HEK293T (cell line): Measurements from ENCODE around the gene FOXO3.

Experiments used
- CTCF ChIA-PET: fragments of 350-600 bp; formaldehyde crosslinking; extraction: SDS; loops from one replicate; lab custom pipeline; 2021; ENCODE audit warnings: antibody characterized with exemption, inconsistent platforms; lab: Yijun Ruan, JAX
- POLR2A ChIA-PET: fragments of 350-600 bp; formaldehyde crosslinking; extraction: SDS; loops from one replicate; lab custom pipeline; 2020; ENCODE audit warnings: antibody characterized with exemption, inconsistent platforms; lab: Yijun Ruan, JAX
- DNase-seq: peaks from one replicate; pipeline ENCODE4 v3.0.0; 2012; ENCODE audit warnings: mixed read lengths; ENCODE audit errors: extremely low spot score
- ARNT ChIP-seq: fragments of 450-650 bp; IDR thresholded peaks from 2 replicates; pipeline ENCODE4 v1.6.1; 2017; ENCODE audit warnings: mild to moderate bottlenecking
- BHLHE40 ChIP-seq: fragments of 450-650 bp; IDR thresholded peaks from 2 replicates; pipeline ENCODE4 v1.6.1; 2016; ENCODE audit warnings: mild to moderate bottlenecking, moderate library complexity, borderline replicate concordance
- CTBP1 ChIP-seq: fragments of 450-650 bp; IDR thresholded peaks from 2 replicates; pipeline ENCODE4 v1.6.1; 2016; ENCODE audit warnings: borderline replicate concordance
- ELF4 ChIP-seq: fragments of 450-650 bp; IDR thresholded peaks from 2 replicates; pipeline ENCODE4 v1.6.1; 2017; ENCODE audit warnings: antibody characterized with exemption
- FOXA1 ChIP-seq: fragments of 450-650 bp; IDR thresholded peaks from 2 replicates; pipeline ENCODE4 v1.6.1; 2016; ENCODE audit warnings: mild to moderate bottlenecking
- FOXK2 ChIP-seq: fragments of 450-650 bp; IDR thresholded peaks from 2 replicates; pipeline ENCODE4 v1.6.1; 2016; ENCODE audit warnings: mild to moderate bottlenecking
- FOXM1 ChIP-seq: fragments of 450-650 bp; IDR thresholded peaks from 2 replicates; pipeline ENCODE4 v1.6.1; 2017; ENCODE audit warnings: mild to moderate bottlenecking, borderline replicate concordance
- HDGF ChIP-seq: fragments of 450-650 bp; IDR thresholded peaks from 2 replicates; pipeline ENCODE4 v1.6.1; 2017; ENCODE audit warnings: antibody characterized with exemption, borderline replicate concordance
- L3MBTL2 ChIP-seq: fragments of 450-650 bp; conservative IDR thresholded peaks from 2 replicates; pipeline ENCODE4 v1.6.1; 2016; ENCODE audit warnings: mild to moderate bottlenecking
- LEF1 ChIP-seq: fragments of 450-650 bp; IDR thresholded peaks from 2 replicates; pipeline ENCODE4 v1.6.1; 2017; ENCODE audit warnings: mild to moderate bottlenecking, borderline replicate concordance
- NFRKB ChIP-seq: fragments of 450-650 bp; IDR thresholded peaks from 2 replicates; pipeline ENCODE4 v1.6.1; 2016; ENCODE audit warnings: mild to moderate bottlenecking, moderate library complexity
- SP1 ChIP-seq: fragments of 450-650 bp; IDR thresholded peaks from 2 replicates; pipeline ENCODE4 v1.6.1; 2017
- SUZ12 ChIP-seq: fragments of 450-650 bp; IDR thresholded peaks from 2 replicates; pipeline ENCODE4 v1.6.1; 2016; ENCODE audit warnings: mild to moderate bottlenecking
- TARDBP ChIP-seq: fragments of 450-650 bp; IDR thresholded peaks from 2 replicates; pipeline ENCODE4 v1.6.1; 2016
- ZNF384 ChIP-seq: fragments of 450-650 bp; IDR thresholded peaks from 2 replicates; pipeline ENCODE4 v1.6.1; 2016
- TF ChIP-seq, protein P1 (sequence below): fragments of 450-650 bp; IDR thresholded peaks from 2 replicates; pipeline ENCODE4 v1.6.1; 2016

Gene FOXO3

GRCh38 chr6:108715832-108716231, 155.1 kb downstream of the FOXO3 start:
- no peak for DNase-seq
- POLR2A ChIA-PET: no interaction called here
- TF ChIP-seq CTBP1 (no peak), FOXK2 (no peak), NFRKB (no peak), FOXM1 (no peak)
- CTCF ChIA-PET: no interaction called here

- POLR2A ChIA-PET: no interaction called here
- CTCF ChIA-PET: no interaction called here
Observed at GRCh38 chr6:108716801-108717791, 156.4 kb downstream of the FOXO3 start.

DNA sequence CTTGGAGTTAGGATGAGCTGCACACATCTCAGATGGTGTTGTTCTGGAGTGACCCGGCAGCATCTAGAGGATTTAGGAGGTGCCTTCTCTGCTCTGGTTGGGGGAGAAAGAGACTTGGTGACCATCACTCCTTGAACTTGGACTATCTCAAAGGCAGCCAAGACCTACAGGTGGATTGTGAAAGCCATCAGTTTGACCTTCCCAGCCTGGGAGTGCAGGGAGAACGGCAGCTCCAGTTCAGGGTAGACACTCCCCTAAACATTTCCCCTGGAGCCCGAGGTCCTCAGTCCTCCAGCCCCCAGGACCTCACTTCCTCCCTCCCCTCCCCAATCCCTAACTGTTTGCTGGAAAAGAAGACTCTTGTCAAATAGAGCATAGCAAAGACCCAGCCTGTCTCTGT, 158.8 kb downstream of the FOXO3 start:
- ChIA-PET POLR2A (no interaction called here), CTCF (no interaction called here)
- no peak for DNase-seq
- no peak for TF ChIP-seq BHLHE40
- no peak for TF ChIP-seq SUZ12
- no peak for TF ChIP-seq LEF1
- no peak for TF ChIP-seq CTBP1
- TF ChIP-seq, protein P1, sequence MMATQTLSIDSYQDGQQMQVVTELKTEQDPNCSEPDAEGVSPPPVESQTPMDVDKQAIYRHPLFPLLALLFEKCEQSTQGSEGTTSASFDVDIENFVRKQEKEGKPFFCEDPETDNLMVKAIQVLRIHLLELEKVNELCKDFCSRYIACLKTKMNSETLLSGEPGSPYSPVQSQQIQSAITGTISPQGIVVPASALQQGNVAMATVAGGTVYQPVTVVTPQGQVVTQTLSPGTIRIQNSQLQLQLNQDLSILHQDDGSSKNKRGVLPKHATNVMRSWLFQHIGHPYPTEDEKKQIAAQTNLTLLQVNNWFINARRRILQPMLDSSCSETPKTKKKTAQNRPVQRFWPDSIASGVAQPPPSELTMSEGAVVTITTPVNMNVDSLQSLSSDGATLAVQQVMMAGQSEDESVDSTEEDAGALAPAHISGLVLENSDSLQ: no peak
- TF ChIP-seq NFRKB: no peak
- TF ChIP-seq L3MBTL2: no peak
- TF ChIP-seq ARNT: no peak
- TF ChIP-seq FOXM1: no peak
- no peak for TF ChIP-seq TARDBP
- no peak for TF ChIP-seq SP1
- TF ChIP-seq FOXA1: no peak

More at GRCh38 chr6:108716801-108717791, 156.4 kb downstream of the FOXO3 start:
- DNase-seq: no peak
- TF ChIP-seq L3MBTL2: no peak
- TF ChIP-seq FOXA1: no peak
- no peak for TF ChIP-seq FOXM1

DNA sequence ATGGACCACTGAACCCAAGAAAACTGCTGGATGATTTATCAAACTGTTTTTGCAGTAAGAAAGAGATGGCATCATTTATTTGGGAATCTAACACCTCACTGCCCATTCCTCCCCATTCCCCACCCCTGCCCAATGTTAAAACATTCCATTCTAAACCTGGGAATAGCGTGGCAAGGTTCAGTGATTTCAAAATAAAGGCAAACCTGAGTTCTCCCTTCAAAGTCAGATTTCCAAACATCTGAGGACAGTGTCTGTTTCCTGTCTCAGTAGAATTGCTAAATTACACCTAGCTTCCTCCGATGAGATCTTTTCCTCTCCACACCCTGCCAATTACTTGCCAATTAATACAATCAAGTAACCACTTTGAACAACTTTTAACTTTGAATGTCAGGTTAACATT, 160.1 kb downstream of the FOXO3 start:
- TF ChIP-seq ARNT (no peak), BHLHE40 (no peak), FOXK2 (no peak), NFRKB (no peak), ZNF384 (no peak), ELF4 (no peak), CTBP1 (no peak), SUZ12 (no peak), SP1 (no peak), TARDBP (no peak)
- CTCF ChIA-PET: no interaction called here
- POLR2A ChIA-PET: no interaction called here
- no peak for DNase-seq

DNA sequence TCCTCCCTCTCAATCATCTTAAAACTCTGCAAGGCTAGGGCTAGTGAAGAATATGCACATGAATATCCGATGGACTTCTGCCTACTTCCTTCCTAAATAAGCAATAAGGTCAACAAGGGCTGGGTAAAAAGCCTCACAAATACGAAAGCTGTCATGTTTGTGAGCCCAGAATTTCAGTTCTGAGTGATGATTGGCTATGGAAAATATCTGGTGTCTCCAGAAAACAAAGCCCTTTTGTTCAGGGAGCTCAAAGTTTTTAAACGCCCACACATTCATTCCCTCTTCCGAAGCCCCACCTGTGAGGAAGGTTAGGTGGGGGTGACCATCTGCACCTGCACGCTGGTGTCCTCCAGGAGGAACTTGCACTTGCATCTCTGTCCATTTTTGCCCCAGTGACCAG, 160.6 kb downstream of the FOXO3 start:
- no peak for TF ChIP-seq SUZ12
- POLR2A ChIA-PET: no interaction called here
- DNase-seq: no peak
- CTCF ChIA-PET: no interaction called here

DNA sequence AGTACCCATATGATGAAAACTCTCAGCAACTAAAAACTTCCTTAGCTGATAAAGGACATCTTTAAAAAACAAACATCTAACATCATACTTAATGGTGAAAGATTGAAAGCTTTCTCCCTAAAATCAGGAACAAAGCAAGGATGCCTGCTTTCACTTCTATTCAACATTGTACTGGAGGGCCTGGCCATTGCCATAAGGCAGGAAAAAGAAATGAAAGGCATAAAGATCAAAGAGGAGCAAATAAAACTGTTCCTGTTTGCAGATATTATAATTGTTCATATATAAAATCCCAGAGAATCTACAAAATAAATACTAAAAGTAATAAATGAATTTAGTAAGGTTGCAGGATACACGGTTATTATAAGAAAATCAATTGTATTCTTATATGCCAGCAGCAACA, 162.9 kb downstream of the FOXO3 start:
- no peak for DNase-seq
- CTCF ChIA-PET: no interaction called here
- POLR2A ChIA-PET: no interaction called here
- no peak for TF ChIP-seq HDGF
- TF ChIP-seq TARDBP: no peak
- TF ChIP-seq BHLHE40: no peak
- no peak for TF ChIP-seq CTBP1
- TF ChIP-seq ZNF384: no peak
- no peak for TF ChIP-seq ARNT
- TF ChIP-seq LEF1: 0 out of 2 replicates have a peak, but pooled peaks have one; percentile 11

- POLR2A ChIA-PET: no interaction called here
Observed at GRCh38 chr6:108726726-108727339, 166.1 kb downstream of the FOXO3 start.

More at GRCh38 chr6:108726726-108727339, 166.1 kb downstream of the FOXO3 start:
- no peak for DNase-seq
- TF ChIP-seq FOXM1: no peak
- TF ChIP-seq LEF1: no peak
- no peak for TF ChIP-seq FOXA1
- TF ChIP-seq HDGF: no peak
- no peak for TF ChIP-seq CTBP1
- no peak for TF ChIP-seq ARNT
- no peak for TF ChIP-seq ZNF384
- TF ChIP-seq NFRKB: no peak
- TF ChIP-seq, protein P1: no peak
- TF ChIP-seq L3MBTL2: no peak
- TF ChIP-seq BHLHE40: no peak
- TF ChIP-seq ELF4: no peak
- no peak for TF ChIP-seq FOXK2
- no peak for TF ChIP-seq SUZ12
- TF ChIP-seq SP1: no peak
- TF ChIP-seq TARDBP: no peak
- CTCF ChIA-PET: no interaction called here
